Measurements from ENCODE around the gene PRSS57. TPM values are rescaled to one million over a fixed set of nuclear protein-coding genes. Genes with fewer than 3 reads are reported as not detected.

Gene PRSS57
- total RNA-seq, 1 donor: not detected

DNA sequence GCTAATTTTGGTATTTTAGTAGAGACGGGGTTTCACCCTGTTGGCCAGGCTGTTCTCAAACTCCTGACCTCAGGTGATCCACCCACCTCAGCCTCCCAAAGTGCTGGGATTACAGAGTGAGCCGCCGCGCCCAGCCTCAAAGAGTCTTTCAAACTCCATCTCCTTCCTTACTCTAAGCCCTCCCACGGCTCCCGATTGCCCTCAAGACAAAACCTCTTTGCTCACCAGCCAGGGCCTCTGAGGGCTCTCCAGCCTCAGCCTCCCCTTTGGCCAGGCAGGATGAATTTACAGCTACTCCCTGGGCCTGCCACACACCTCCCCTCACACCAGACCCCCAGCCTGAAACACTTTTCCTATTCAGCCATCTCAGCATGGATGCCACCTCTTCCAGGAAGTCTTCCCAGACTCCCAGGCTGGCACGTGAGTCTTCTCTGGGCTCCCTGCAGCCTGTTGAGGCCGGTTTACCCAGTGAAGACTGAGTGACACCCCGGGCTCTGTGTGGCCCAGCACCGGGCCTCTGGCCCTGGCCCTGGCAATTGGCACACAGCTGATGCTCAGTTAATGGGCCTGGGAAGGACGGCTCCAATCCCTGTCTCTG, 7.6 kb downstream of the PRSS57 start:
- DNase-seq (ENCODE audit: insufficient read length, low spot score, missing footprints): peak; percentile 39
- Histone ChIP-seq H3K27ac (ENCODE audit: low read depth, low read length) (no peak overlapping the region), H2AFZ (ENCODE audit: low read length) (no peak overlapping the region), H3K4me3 (ENCODE audit: insufficient read depth, low read length) (no peak overlapping the region), H3K4me2 (ENCODE audit: insufficient read depth, low read length) (no peak overlapping the region), H3K27me3 (ENCODE audit: insufficient read depth, low read length) (no peaks in the 10 kb centered on the region), H3K36me3 (ENCODE audit: insufficient read depth, low read length) (no peaks in the 10 kb centered on the region), H3K79me2 (ENCODE audit: insufficient read depth, low read length) (no peaks in the 10 kb centered on the region), H3K4me1 (ENCODE audit: insufficient read depth, low read length) (no peaks in the 10 kb centered on the region), H3K9me3 (ENCODE audit: low read depth, low read length) (no peaks in the 10 kb centered on the region), H4K20me1 (ENCODE audit: insufficient read depth, low read length) (no peaks in the 10 kb centered on the region)
- TF ChIP-seq CTCF (IDR thresholded peaks at IDR 0.05; ENCODE audit: extremely low read depth, low read depth, low read length): no peak

GRCh38 chr19:686589-687297, 8.5 kb downstream of the PRSS57 start:
- Histone ChIP-seq H3K4me1 (ENCODE audit: insufficient read depth, low read length) (no peaks in the 10 kb centered on the region), H3K4me3 (ENCODE audit: insufficient read depth, low read length) (no peak overlapping the region), H2AFZ (ENCODE audit: low read length) (no peak overlapping the region), H3K27ac (ENCODE audit: low read depth, low read length) (no peak overlapping the region), H3K4me2 (ENCODE audit: insufficient read depth, low read length) (no peak overlapping the region), H3K79me2 (ENCODE audit: insufficient read depth, low read length) (no peaks in the 10 kb centered on the region), H3K27me3 (ENCODE audit: insufficient read depth, low read length) (no peaks in the 10 kb centered on the region), H4K20me1 (ENCODE audit: insufficient read depth, low read length) (no peaks in the 10 kb centered on the region), H3K9me3 (ENCODE audit: low read depth, low read length) (no peaks in the 10 kb centered on the region), H3K36me3 (ENCODE audit: insufficient read depth, low read length) (no peaks in the 10 kb centered on the region)
- no peak for TF ChIP-seq CTCF (IDR thresholded peaks at IDR 0.05; ENCODE audit: extremely low read depth, low read depth, low read length)
- DNase-seq (ENCODE audit: insufficient read length, low spot score, missing footprints): peak; percentile 31

DNA sequence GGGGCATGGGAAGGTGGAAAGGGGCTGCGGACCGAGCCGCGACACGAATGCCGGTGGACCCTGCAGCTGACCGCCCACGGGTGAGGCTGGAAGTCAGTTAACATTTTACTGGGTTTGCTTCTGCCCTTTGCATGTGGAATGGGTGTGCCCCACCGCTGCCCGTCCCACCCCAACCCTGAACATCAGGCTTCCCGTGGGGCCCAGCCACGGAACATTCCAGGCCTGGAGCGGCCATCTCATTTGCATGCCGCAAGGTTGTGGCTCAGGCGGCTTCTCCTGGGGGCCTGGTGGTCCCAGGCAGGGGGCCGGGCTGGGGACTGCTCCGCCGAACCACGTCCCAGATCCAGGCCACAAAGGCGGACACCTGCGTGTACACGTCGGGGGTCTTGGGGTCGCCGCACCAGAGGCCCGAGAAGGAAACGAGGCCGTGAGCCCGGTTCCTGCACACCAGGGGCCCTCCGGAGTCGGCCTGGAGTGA, 9.8 kb downstream of the PRSS57 start:
- H2AFZ ChIP-seq (ENCODE audit: low read length): no peak overlapping the region
- H3K79me2 ChIP-seq (ENCODE audit: insufficient read depth, low read length): no peaks in the 10 kb centered on the region
- H4K20me1 ChIP-seq (ENCODE audit: insufficient read depth, low read length): no peaks in the 10 kb centered on the region
- DNase-seq (ENCODE audit: insufficient read length, low spot score, missing footprints): peak; percentile 59
- no peaks in the 10 kb centered on the region for H3K9me3 ChIP-seq (ENCODE audit: low read depth, low read length)
- no peak overlapping the region for H3K27ac ChIP-seq (ENCODE audit: low read depth, low read length)
- H3K36me3 ChIP-seq (ENCODE audit: insufficient read depth, low read length): no peaks in the 10 kb centered on the region
- H3K27me3 ChIP-seq (ENCODE audit: insufficient read depth, low read length): no peaks in the 10 kb centered on the region
- no peak overlapping the region for H3K4me3 ChIP-seq (ENCODE audit: insufficient read depth, low read length)
- no peak overlapping the region for H3K4me2 ChIP-seq (ENCODE audit: insufficient read depth, low read length)
- no peak for TF ChIP-seq CTCF (IDR thresholded peaks at IDR 0.05; ENCODE audit: extremely low read depth, low read depth, low read length)
- H3K4me1 ChIP-seq (ENCODE audit: insufficient read depth, low read length): no peaks in the 10 kb centered on the region

DNA sequence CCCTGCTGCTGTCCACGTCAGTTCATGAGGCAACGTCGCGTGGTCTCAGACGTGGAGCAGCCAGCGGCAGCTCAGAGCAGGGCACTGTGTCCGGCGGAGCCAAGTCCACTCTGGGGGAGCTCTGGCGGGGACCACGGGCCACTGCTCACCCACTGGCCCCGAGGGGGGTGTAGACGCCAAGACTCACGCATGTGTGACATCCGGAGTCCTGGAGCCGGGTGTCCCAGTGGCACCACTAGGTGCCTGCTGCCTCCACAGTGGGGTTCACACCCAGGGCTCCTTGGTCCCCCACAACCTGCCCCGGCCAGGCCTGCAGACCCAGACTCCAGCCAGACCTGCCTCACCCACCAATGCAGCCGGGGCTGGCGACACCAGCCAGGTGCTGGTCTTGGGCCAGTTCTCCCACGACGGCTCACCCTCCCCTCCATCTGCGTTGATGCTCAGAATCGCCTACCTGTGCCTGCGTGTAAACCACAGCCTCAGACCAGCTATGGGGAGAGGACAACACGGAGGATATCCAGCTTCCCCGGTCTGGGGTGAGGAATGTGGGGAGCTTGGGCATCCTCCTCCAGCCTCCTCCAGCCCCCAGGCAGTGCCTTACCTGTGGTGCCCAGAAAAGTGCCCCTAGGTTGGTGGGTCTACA, 12.5 kb downstream of the PRSS57 start:
- Histone ChIP-seq H3K27me3 (ENCODE audit: insufficient read depth, low read length) (no peaks in the 10 kb centered on the region), H3K79me2 (ENCODE audit: insufficient read depth, low read length) (peaks cover 9% of the 10 kb centered on the region), H3K4me1 (ENCODE audit: insufficient read depth, low read length) (peaks cover 4% of the 10 kb centered on the region), H3K27ac (ENCODE audit: low read depth, low read length) (no peak overlapping the region), H3K4me2 (ENCODE audit: insufficient read depth, low read length) (no peak overlapping the region), H3K4me3 (ENCODE audit: insufficient read depth, low read length) (no peak overlapping the region), H4K20me1 (ENCODE audit: insufficient read depth, low read length) (peaks cover 12% of the 10 kb centered on the region), H3K36me3 (ENCODE audit: insufficient read depth, low read length) (no peaks in the 10 kb centered on the region), H3K9me3 (ENCODE audit: low read depth, low read length) (no peaks in the 10 kb centered on the region), H2AFZ (ENCODE audit: low read length) (no peak overlapping the region)
- DNase-seq (ENCODE audit: insufficient read length, low spot score, missing footprints): peak; percentile 67
- no peak for TF ChIP-seq CTCF (IDR thresholded peaks at IDR 0.05; ENCODE audit: extremely low read depth, low read depth, low read length)
